ENCODE measurements around the gene PLEKHG4B. TPM values are rescaled to one million over a fixed set of nuclear protein-coding genes. Genes with fewer than 3 reads are reported as not detected.

PLEKHG4B gene
- total and polyA plus RNA-seq, 2 of the 8 experiments (the other 6 are each of a cell fraction or from before 2014, with no cell fraction given) = 31.1 to 43.6 TPM

DNA sequence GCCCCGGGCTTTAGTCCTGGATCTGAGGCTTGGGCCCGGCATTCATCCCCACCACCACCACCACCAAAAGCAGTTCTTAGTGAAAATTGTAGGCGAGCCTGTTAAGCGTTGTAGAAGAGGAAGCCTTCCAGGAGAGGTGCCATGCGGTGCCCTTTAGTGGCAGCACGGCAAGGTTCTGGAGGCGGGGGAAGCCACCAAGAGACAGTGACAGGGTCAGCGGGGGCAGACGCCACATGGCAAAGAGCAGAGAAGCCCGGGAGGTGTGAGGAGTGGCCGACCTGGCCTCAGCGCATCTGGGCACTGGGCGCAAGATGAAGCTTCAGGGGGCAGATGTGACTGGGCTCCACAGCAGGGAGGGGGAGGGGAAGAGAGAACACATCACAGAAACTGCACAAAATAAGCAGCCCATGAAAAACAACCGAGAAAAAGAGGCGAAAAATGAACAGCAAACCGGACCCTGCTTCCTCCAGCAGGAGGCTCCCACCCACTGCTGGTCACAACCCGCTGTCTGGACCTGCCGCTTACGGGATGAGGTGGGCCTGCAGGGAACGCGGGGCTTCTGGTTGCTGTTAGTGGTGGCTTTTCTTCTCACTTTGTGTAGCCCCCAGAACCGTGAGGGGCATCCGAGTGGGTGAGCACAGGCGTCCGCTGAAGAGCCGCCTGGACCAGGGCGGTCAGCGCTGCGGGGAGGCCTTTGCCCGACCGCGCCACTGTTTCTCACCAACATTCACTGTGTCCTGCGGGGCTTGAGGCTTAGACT, 103.6 kb downstream of the PLEKHG4B start:
- Histone ChIP-seq H2AK5ac (ENCODE audit: low read depth, low read length) (no peak overlapping the region), H3K79me2 (ENCODE audit: control insufficient read depth in 1 of 2, insufficient read depth in 2 of 2, low read length in 2 of 2) (no peaks in the 10 kb centered on the region), H3K4me2 (ENCODE audit: insufficient read depth in 1 of 2, low read depth in 2 of 2, low read length in 2 of 2) (no peak overlapping the region), H3K23ac (ENCODE audit: insufficient read length) (no peak overlapping the region), H2AFZ (ENCODE audit: low read length) (no peak overlapping the region), H2BK5ac (ENCODE audit: low read depth, low read length) (no peak overlapping the region), H3K14ac (ENCODE audit: insufficient read length) (no peak overlapping the region), H3K18ac (ENCODE audit: extremely low read depth, low read length) (no peak overlapping the region), H3K4me1 (replicated peaks in 1 of 4; ENCODE audit: control insufficient read depth in 3 of 4, insufficient read depth in 4 of 4, low read length in 3 of 4) (no peaks in the 10 kb centered on the region), H3K36me3 (ENCODE audit: control insufficient read depth in 2 of 4, insufficient read depth in 4 of 4, low read length in 3 of 4) (no peaks in the 10 kb centered on the region), H2BK15ac (ENCODE audit: low read length) (no peak overlapping the region), H2BK120ac (replicated peaks; ENCODE audit: low read depth, low read length) (no peak overlapping the region), H3K9ac (replicated peaks in 1 of 4; ENCODE audit: extremely low read depth in 1 of 4, low read depth in 3 of 4, low read length in 3 of 4) (no peak overlapping the region), H3K27ac (ENCODE audit: low read depth, low read length) (no peak overlapping the region; the same call in 1 of the 2 replicates), H4K20me1 (replicated peaks in 1 of 2; ENCODE audit: control insufficient read depth in 1 of 2, insufficient read depth in 2 of 2, low read length in 2 of 2) (peaks cover 3 to 6% of the 10 kb centered on the region in 2 experiments), H2BK12ac (ENCODE audit: low read depth, low read length) (no peak overlapping the region), H4K91ac (replicated peaks; ENCODE audit: insufficient read length, low read length) (no peak overlapping the region), H3K4me3 (ENCODE audit: extremely low read depth in 1 of 4, insufficient read depth in 2 of 4, low read depth in 3 of 4, low read length in 4 of 4) (no peak overlapping the region), H3K56ac (replicated peaks; ENCODE audit: insufficient read length, low read depth, low read length) (no peak overlapping the region), H3K9me3 (ENCODE audit: insufficient read depth in 2 of 2, low read depth in 1 of 2, low read length in 1 of 2) (no peaks in the 10 kb centered on the region), H4K5ac (ENCODE audit: insufficient read length, low read depth, low read length) (no peak overlapping the region), H3K79me1 (ENCODE audit: low read depth, low read length) (no peaks in the 10 kb centered on the region), H2BK20ac (ENCODE audit: low read length) (no peak overlapping the region), H4K8ac (ENCODE audit: extremely low read depth, insufficient read depth, low read length) (no peak overlapping the region), H3K4ac (replicated peaks; ENCODE audit: insufficient read length, low read depth, low read length) (no peak overlapping the region), H3K23me2 (ENCODE audit: low read depth, low read length) (no peaks in the 10 kb centered on the region), H3K27me3 (replicated peaks in 1 of 4; ENCODE audit: control insufficient read depth in 3 of 4, extremely low read depth in 1 of 4, insufficient read depth in 3 of 4, low read length in 3 of 4) (no peaks in the 10 kb centered on the region)
- DNase-seq (ENCODE audit: low read depth in 1 of 2, low spot score in 2 of 2) (no peak), FAIRE-seq (no peak)
- WGBS, 2 experiments (ENCODE audit: extremely low coverage in 1 of 2, insufficient coverage in 1 of 2, insufficient read length in 1 of 2, insufficient replicate concordance in 2 of 2, low coverage in 1 of 2, low lambda C conversion rate in 2 of 2, missing lambda C conversion rate in 1 of 2) = 86% methylated on average over 32 of the region's 33 CpGs; no CpG with 5 or more reads in 1 of the 2 experiments
- TF ChIP-seq RAD21 (IDR thresholded peaks at IDR 0.05 in 1 of 2, conservative IDR thresholded peaks at IDR 0.05 in 1 of 2; ENCODE audit: low read depth in 2 of 2, low read length in 2 of 2) = peak; percentile 57 to 63
- no peak for TF ChIP-seq TBP (IDR thresholded peaks at IDR 0.05; ENCODE audit: low read depth, low read length)
- TF ChIP-seq, protein P1, sequence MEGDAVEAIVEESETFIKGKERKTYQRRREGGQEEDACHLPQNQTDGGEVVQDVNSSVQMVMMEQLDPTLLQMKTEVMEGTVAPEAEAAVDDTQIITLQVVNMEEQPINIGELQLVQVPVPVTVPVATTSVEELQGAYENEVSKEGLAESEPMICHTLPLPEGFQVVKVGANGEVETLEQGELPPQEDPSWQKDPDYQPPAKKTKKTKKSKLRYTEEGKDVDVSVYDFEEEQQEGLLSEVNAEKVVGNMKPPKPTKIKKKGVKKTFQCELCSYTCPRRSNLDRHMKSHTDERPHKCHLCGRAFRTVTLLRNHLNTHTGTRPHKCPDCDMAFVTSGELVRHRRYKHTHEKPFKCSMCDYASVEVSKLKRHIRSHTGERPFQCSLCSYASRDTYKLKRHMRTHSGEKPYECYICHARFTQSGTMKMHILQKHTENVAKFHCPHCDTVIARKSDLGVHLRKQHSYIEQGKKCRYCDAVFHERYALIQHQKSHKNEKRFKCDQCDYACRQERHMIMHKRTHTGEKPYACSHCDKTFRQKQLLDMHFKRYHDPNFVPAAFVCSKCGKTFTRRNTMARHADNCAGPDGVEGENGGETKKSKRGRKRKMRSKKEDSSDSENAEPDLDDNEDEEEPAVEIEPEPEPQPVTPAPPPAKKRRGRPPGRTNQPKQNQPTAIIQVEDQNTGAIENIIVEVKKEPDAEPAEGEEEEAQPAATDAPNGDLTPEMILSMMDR (IDR thresholded peaks at IDR 0.05; ENCODE audit: control extremely low read depth in 1 of 3, insufficient read depth in 1 of 3, low read depth in 1 of 3, low read length in 3 of 3) = peak in 2 of 3 experiments; percentile 49 to 51; a peak in 3 of 4 replicates
- POLR2A ChIA-PET (ENCODE audit: partially characterized antibody) = interaction anchor here (1.0 to 1.6 kb wide), 2 partner anchors 8 to 23 kb away, joined by 4 to 5 read pairs; partner anchors contain the start of genes CCDC127 and SDHA
- CTCF ChIA-PET (ENCODE audit: partially characterized antibody) = interaction anchor here (1.0 to 1.5 kb wide), 2 partner anchors 17 to 24 kb away, joined by 3 to 4 read pairs; no protein-coding TSS in a partner anchor
